A673 (cell line): ENCODE data around the gene CEP170B. TPM values are rescaled to one million over a fixed set of nuclear protein-coding genes. Genes with fewer than 3 reads are reported as not detected.

Source experiments
- BruUV-seq: library from RNA; stranded (reverse); fragments of 400-500 nt; replicated peaks from 2 replicates; lab custom pipeline; 2021; lab: Mats Ljungman, UMichigan
- CTCF ChIA-PET: fragments of 300-600 bp; sonication (Branson Sonifier 250); formaldehyde crosslinking; loops from one replicate; lab custom pipeline; 2022; ENCODE audit warnings: antibody characterized with exemption; lab: Charles Lee
- POLR2A ChIA-PET: fragments of 300-600 bp; sonication (Branson Sonifier 250); formaldehyde crosslinking; loops from one replicate; lab custom pipeline; 2022; ENCODE audit warnings: antibody characterized with exemption; ENCODE audit not compliant: low non-redundant PET; lab: Charles Lee
- DNase-seq: peaks from one replicate; pipeline ENCODE4 v3.0.0-alpha.2; 2015; ENCODE audit warnings: low spot score
- H3K27ac ChIP-seq: fragments of 200-600 bp; sonication (generic); 2 replicates; pipeline ENCODE4 v1.5.1; 2016; ENCODE audit warnings: mixed run types, low read depth, mild to moderate bottlenecking, mixed read lengths, antibody characterized with exemption, low read length; ENCODE audit not compliant: poor library complexity, severe bottlenecking
- H3K27me3 ChIP-seq: fragments of 200-600 bp; sonication (generic); replicated peaks from 2 replicates; pipeline ENCODE4 v1.6.1; 2017; ENCODE audit warnings: mixed run types, low read depth, mild to moderate bottlenecking, mixed read lengths, antibody characterized with exemption, low read length; ENCODE audit not compliant: insufficient read depth, poor library complexity
- H3K36me3 ChIP-seq: fragments of 200-600 bp; sonication (generic); 2 replicates; pipeline ENCODE4 v1.6.1; 2016; ENCODE audit warnings: mixed run types, mild to moderate bottlenecking, mixed read lengths, antibody characterized with exemption, low read length; ENCODE audit not compliant: insufficient read depth, poor library complexity, severe bottlenecking
- H3K4me1 ChIP-seq: fragments of 200-600 bp; sonication (generic); 2 replicates; pipeline ENCODE4 v1.6.1; 2017; ENCODE audit warnings: mixed run types, mild to moderate bottlenecking, mixed read lengths, antibody characterized with exemption, low read length; ENCODE audit not compliant: insufficient read depth, poor library complexity, severe bottlenecking
- H3K4me3 ChIP-seq: fragments of 200-600 bp; sonication (generic); 2 replicates; pipeline ENCODE4 v1.5.1; 2016; ENCODE audit warnings: low read depth, mixed run types, mild to moderate bottlenecking, mixed read lengths, low read length; ENCODE audit not compliant: poor library complexity, severe bottlenecking
- H3K9me3 ChIP-seq: fragments of 200-600 bp; sonication (generic); 2 replicates; pipeline ENCODE4 v1.6.1; 2016; ENCODE audit warnings: mixed run types, low read depth, mild to moderate bottlenecking, mixed read lengths, antibody characterized with exemption, low read length; ENCODE audit not compliant: poor library complexity, severe bottlenecking
- CTCF ChIP-seq: fragments of 300-800, 200-600 bp; sonication (generic); conservative IDR thresholded peaks from 2 replicates; pipeline ENCODE4 v1.5.1; 2017; ENCODE audit warnings: low read depth, mild to moderate bottlenecking, antibody characterized with exemption, low read length, moderate library complexity, mixed read lengths
- EZH2 ChIP-seq: fragments of 200-600 bp; sonication (generic); IDR thresholded peaks from 2 replicates; pipeline ENCODE4 v1.6.1; 2017; ENCODE audit warnings: borderline replicate concordance, low read depth, mild to moderate bottlenecking, mixed read lengths, antibody characterized with exemption, low read length; ENCODE audit not compliant: poor library complexity, severe bottlenecking
- intact Hi-C: fragments of 100-400 bp; cut with micrococcal nuclease; formaldehyde crosslinking; loops from one replicate; pipeline ENCODE4 v1.10.0; 2022; ENCODE audit not compliant: unreplicated experiment
- total RNA-seq: library from RNA; stranded (reverse); gene quantifications from 2 replicates; pipeline ENCODE4 v1.2.3, GENCODE V29; 2021

The CEP170B gene
- total RNA-seq, 1 experiment from 2014 or later, result 20.8 TPM

- no peaks in the 10 kb centered on the region for H3K36me3 ChIP-seq
- no peak for DNase-seq
- no peaks in the 10 kb centered on the region for H3K4me1 ChIP-seq
- intact Hi-C loops, result no loop called here
- no peak overlapping the region for H3K4me3 ChIP-seq
- ChIA-PET CTCF (no interaction called here), POLR2A (interaction anchor here (0.6 kb wide), 1 partner anchor 241 kb away, joined by 8 read pairs; no protein-coding TSS in a partner anchor)
- H3K27me3 ChIP-seq, result no peaks in the 10 kb centered on the region
- BruUV-seq, result no TSS peak
- no peak overlapping the region for H3K27ac ChIP-seq
- no peak for TF ChIP-seq CTCF
- TF ChIP-seq EZH2, result no peak
- no peaks in the 10 kb centered on the region for H3K9me3 ChIP-seq
Observed at GRCh38 chr14:104875412-104875751, 10.3 kb downstream of the CEP170B start.

GRCh38 chr14:104875811-104876210 lies 10.7 kb downstream of the CEP170B start:
- BruUV-seq, result no TSS peak
- H3K36me3 ChIP-seq, result no peaks in the 10 kb centered on the region
- intact Hi-C loops, result no loop called here
- no peak for DNase-seq
- ChIA-PET POLR2A (no interaction called here), CTCF (no interaction called here)
- H3K27me3 ChIP-seq, result no peaks in the 10 kb centered on the region
- TF ChIP-seq EZH2 (no peak), CTCF (no peak)
- no peaks in the 10 kb centered on the region for H3K9me3 ChIP-seq
- no peak overlapping the region for H3K27ac ChIP-seq
- H3K4me1 ChIP-seq, result no peaks in the 10 kb centered on the region
- no peak overlapping the region for H3K4me3 ChIP-seq

GRCh38 chr14:104876251-104876699 lies 11.2 kb downstream of the CEP170B start:
- no peaks in the 10 kb centered on the region for H3K27me3 ChIP-seq
- no peaks in the 10 kb centered on the region for H3K9me3 ChIP-seq
- intact Hi-C loops, result no loop called here
- no TSS peak for BruUV-seq
- ChIA-PET CTCF (interaction anchor here (0.6 kb wide), 1 partner anchor 32 kb away, joined by 4 read pairs; no protein-coding TSS in a partner anchor), POLR2A (no interaction called here)
- H3K27ac ChIP-seq, result no peak overlapping the region
- no peaks in the 10 kb centered on the region for H3K36me3 ChIP-seq
- DNase-seq, result no peak
- no peak for TF ChIP-seq CTCF
- TF ChIP-seq EZH2, result no peak
- H3K4me3 ChIP-seq, result no peak overlapping the region
- H3K4me1 ChIP-seq, result no peaks in the 10 kb centered on the region
